Left ventricle myocardium inferior (tissue), 1 donor: Measurements from ENCODE around the gene ITGA4. TPM values are rescaled to one million over a fixed set of nuclear protein-coding genes. Genes with fewer than 3 reads are reported as not detected.

ENCODE experiments used
- DNase-seq: peaks from one replicate; pipeline ENCODE4 v3.0.0-alpha.2; 2020
- H3K27ac ChIP-seq: fragments of 200-600 bp; replicated peaks from 2 replicates; pipeline ENCODE4 v1.8.0; 2021
- H3K27me3 ChIP-seq: fragments of 200-600 bp; 2 replicates; pipeline ENCODE4 v1.8.0; 2021; ENCODE audit warnings: low read depth
- H3K36me3 ChIP-seq: fragments of 200-600 bp; 2 replicates; pipeline ENCODE4 v1.8.0; 2021
- H3K4me1 ChIP-seq: fragments of 200-600 bp; 2 replicates; pipeline ENCODE4 v1.8.0; 2021
- H3K4me3 ChIP-seq: fragments of 200-600 bp; 2 replicates; pipeline ENCODE4 v1.8.0; 2021; ENCODE audit warnings: mild to moderate bottlenecking, moderate library complexity
- H3K9me3 ChIP-seq: fragments of 200-600 bp; replicated peaks from 2 replicates; pipeline ENCODE4 v1.8.0; 2021
- CTCF ChIP-seq: fragments of 200-600 bp; IDR thresholded peaks from 2 replicates; pipeline ENCODE4 v1.8.0; 2021; ENCODE audit warnings: antibody characterized with exemption, mild to moderate bottlenecking, borderline replicate concordance
- intact Hi-C: fragments of 100-400 bp; cut with micrococcal nuclease; formaldehyde crosslinking; loops from one replicate; pipeline ENCODE4 v1.11.0; 2022
- total RNA-seq: library from RNA; stranded (reverse); fragmentation: NEBNext Ultra II Directional; extraction: Animal tissue kit (Norgen Biotek cat#: 25700); gene quantifications from one replicate; pipeline ENCODE4 v1.2.1, GENCODE V29; 2021
- donor health status: DM: no; HTN: yes; CAD: no; lungs with severe emphysema.

Gene ITGA4
- total RNA-seq, 1 donor from 2014 or later, result 0.74 TPM

- intact Hi-C loops, result no loop called here
- Histone ChIP-seq H3K27ac (no peak overlapping the region), H3K36me3 (no peaks in the 10 kb centered on the region), H3K27me3 (no peaks in the 10 kb centered on the region), H3K4me1 (no peaks in the 10 kb centered on the region), H3K4me3 (no peak overlapping the region), H3K9me3 (no peaks in the 10 kb centered on the region)
- no peak for TF ChIP-seq CTCF
- no peak for DNase-seq
These were observed 97.1 kb downstream of the ITGA4 start for GRCh38 chr2:181554061-181554830.

GRCh38 chr2:181558371-181558770 lies 101.2 kb downstream of the ITGA4 start:
- Histone ChIP-seq H3K4me1 (no peaks in the 10 kb centered on the region), H3K27ac (no peak overlapping the region), H3K4me3 (no peak overlapping the region), H3K9me3 (no peaks in the 10 kb centered on the region), H3K27me3 (no peaks in the 10 kb centered on the region), H3K36me3 (no peaks in the 10 kb centered on the region)
- no peak for DNase-seq
- no peak for TF ChIP-seq CTCF
- intact Hi-C loops, result no loop called here

GRCh38 chr2:181563101-181563692 lies 106.0 kb downstream of the ITGA4 start:
- intact Hi-C loops, result no loop called here
- DNase-seq, result no peak
- H3K36me3 ChIP-seq, result no peaks in the 10 kb centered on the region
- TF ChIP-seq CTCF, result no peak
- no peak overlapping the region for H3K27ac ChIP-seq
- no peak overlapping the region for H3K4me3 ChIP-seq
- no peaks in the 10 kb centered on the region for H3K4me1 ChIP-seq
- H3K27me3 ChIP-seq, result no peaks in the 10 kb centered on the region
- H3K9me3 ChIP-seq, result no peaks in the 10 kb centered on the region

- H3K27ac ChIP-seq, result no peak overlapping the region
- no peaks in the 10 kb centered on the region for H3K4me1 ChIP-seq
- intact Hi-C loops, result no loop called here
- no peaks in the 10 kb centered on the region for H3K36me3 ChIP-seq
- TF ChIP-seq CTCF, result no peak
- no peaks in the 10 kb centered on the region for H3K9me3 ChIP-seq
- no peak overlapping the region for H3K4me3 ChIP-seq
- DNase-seq, result no peak
- no peaks in the 10 kb centered on the region for H3K27me3 ChIP-seq
These were observed 109.3 kb downstream of the ITGA4 start for GRCh38 chr2:181566334-181567032.

GRCh38 chr2:181570059-181570458 lies 112.9 kb downstream of the ITGA4 start:
- intact Hi-C loops, result loop anchor here (5.0 kb wide), 1 partner anchor 147 kb away; no protein-coding TSS in a partner anchor
- DNase-seq, result no peak
- no peaks in the 10 kb centered on the region for H3K9me3 ChIP-seq
- H3K4me3 ChIP-seq, result no peak overlapping the region
- no peaks in the 10 kb centered on the region for H3K4me1 ChIP-seq
- no peak overlapping the region for H3K27ac ChIP-seq
- H3K27me3 ChIP-seq, result peaks cover 19% of the 10 kb centered on the region
- no peak for TF ChIP-seq CTCF
- no peaks in the 10 kb centered on the region for H3K36me3 ChIP-seq
